Suprapubic skin (tissue), 4 donors: ENCODE measurements around the gene MAS1L.

Source experiments
- CTCF ChIP-seq, 2 donors: fragments of 200-600 bp in 1 of 2; fragments of 450-650 bp in 1 of 2; sonication (generic) in 1 of 2; IDR thresholded peaks; one replicate each; pipeline ENCODE4 v1.5.1; 2016 to 2019; ENCODE audit warnings: antibody characterized with exemption in 2 of 2, mild to moderate bottlenecking in 1 of 2, moderate library complexity in 1 of 2
- POLR2A ChIP-seq, 2 donors: fragments of 450-650 bp; IDR thresholded peaks; one replicate each; pipeline ENCODE4 v1.6.1; 2017; ENCODE audit warnings: antibody characterized with exemption in 2 of 2, mild to moderate bottlenecking in 2 of 2, moderate library complexity in 2 of 2
- POLR2AphosphoS5 ChIP-seq, 3 donors: sonication (generic); formaldehyde crosslinking; IDR thresholded peaks; one replicate each; pipeline ENCODE4 v1.6.1; 2017; ENCODE audit warnings: antibody characterized with exemption in 3 of 3

- TF ChIP-seq CTCF (IDR thresholded peaks at IDR 0.05): no peak
- TF ChIP-seq POLR2AphosphoS5 (IDR thresholded peaks at IDR 0.05): no peak
- TF ChIP-seq POLR2A (IDR thresholded peaks at IDR 0.05): no peak
Measured at GRCh38 chr6:29483735-29484134, 4.0 kb downstream of the MAS1L start.
